Cerebellar nuclear complex (tissue), 1 donor: ENCODE measurements around the gene KLRF2.

ENCODE experiments used
- DNase-seq, 2 experiments: peaks; one replicate each; lab custom pipeline; 2025; lab: John Stamatoyannopoulos, UW

Gene KLRF2

GRCh38 chr12:9888665-9889273 lies 7.5 kb downstream of the KLRF2 start:
- DNase-seq, result no peak

- DNase-seq, result no peak
Measured at GRCh38 chr12:9895215-9895971, 14.1 kb downstream of the KLRF2 start.

- no peak for DNase-seq
Measured at GRCh38 chr12:9897535-9897934, 16.2 kb downstream of the KLRF2 start.

GRCh38 chr12:9899209-9899608 lies 17.9 kb downstream of the KLRF2 start:
- no peak for DNase-seq

GRCh38 chr12:9900930-9901329 lies 19.6 kb downstream of the KLRF2 start:
- DNase-seq, result no peak

- DNase-seq, result no peak
Measured at GRCh38 chr12:9902539-9903228, 21.4 kb downstream of the KLRF2 start.

- DNase-seq, result no peak
Measured at GRCh38 chr12:9906873-9907272, 25.6 kb downstream of the KLRF2 start.

GRCh38 chr12:9907769-9908168 lies 26.5 kb downstream of the KLRF2 start:
- no peak for DNase-seq

- no peak for DNase-seq
Measured at GRCh38 chr12:9908350-9908749, 27.1 kb downstream of the KLRF2 start.

GRCh38 chr12:9909724-9910123 lies 28.4 kb downstream of the KLRF2 start:
- no peak for DNase-seq

GRCh38 chr12:9910716-9911421 lies 29.6 kb downstream of the KLRF2 start:
- no peak for DNase-seq

- no peak for DNase-seq
Measured at GRCh38 chr12:9911708-9912107, 30.4 kb downstream of the KLRF2 start.

- DNase-seq, result no peak
Measured at GRCh38 chr12:9919443-9919842, 38.2 kb downstream of the KLRF2 start.

- no peak for DNase-seq
Measured at GRCh38 chr12:9920451-9920850, 39.2 kb downstream of the KLRF2 start.

- DNase-seq, result no peak
Measured at GRCh38 chr12:9922429-9922828, 41.1 kb downstream of the KLRF2 start.

- DNase-seq, result no peak
Measured at GRCh38 chr12:9925705-9926393, 44.6 kb downstream of the KLRF2 start.

- no peak for DNase-seq
Measured at GRCh38 chr12:9926876-9927275, 45.6 kb downstream of the KLRF2 start.

- no peak for DNase-seq
Measured at GRCh38 chr12:9928607-9929006, 47.3 kb downstream of the KLRF2 start.

- DNase-seq, result no peak
Measured at GRCh38 chr12:9931245-9931644, 50.0 kb downstream of the KLRF2 start.

- DNase-seq, result no peak
Measured at GRCh38 chr12:9932270-9932669, 51.0 kb downstream of the KLRF2 start, which contains the start of gene CLEC2A. Gene CLEC2A, minus strand, starts transcription at chr12:9932370. Its CDS starts 41 bp downstream, at chr12:9932329.

- no peak for DNase-seq
Measured at GRCh38 chr12:9933958-9934357, 52.7 kb downstream of the KLRF2 start.

- no peak for DNase-seq
Measured at GRCh38 chr12:9935026-9935425, 53.7 kb downstream of the KLRF2 start.
